Hepatocyte (in vitro differentiated cells): ENCODE data around the gene ULK4. TPM values are rescaled to one million over a fixed set of nuclear protein-coding genes. Genes with fewer than 3 reads are reported as not detected.
"Not testable (repeated sequence)": the region's sequence is repeated elsewhere in the genome, so short reads cannot be mapped to it uniquely, and the experiment has no call there.

ENCODE experiments used
- DNase-seq: peaks from one replicate; pipeline ENCODE4 v3.0.0-alpha.2; 2016; ENCODE audit warnings: low spot score
- H2AFZ ChIP-seq: fragments of 200-600 bp; sonication (generic); 2 replicates; pipeline ENCODE4 v1.6.0; 2016; ENCODE audit warnings: antibody characterized with exemption, mild to moderate bottlenecking
- H3K27ac ChIP-seq: fragments of 200-600 bp; sonication (generic); 2 replicates; pipeline ENCODE4 v1.5.1; 2016; ENCODE audit warnings: mild to moderate bottlenecking
- H3K27me3 ChIP-seq: fragments of 200-600 bp; sonication (generic); 2 replicates; pipeline ENCODE4 v1.6.1; 2016
- H3K36me3 ChIP-seq: fragments of 200-600 bp; sonication (generic); replicated peaks from 2 replicates; pipeline ENCODE4 v1.5.1; 2016; ENCODE audit warnings: low read depth; ENCODE audit not compliant: insufficient read depth
- H3K4me1 ChIP-seq: fragments of 200-600 bp; sonication (generic); 2 replicates; pipeline ENCODE4 v1.5.1; 2016; ENCODE audit warnings: mild to moderate bottlenecking, moderate library complexity; ENCODE audit not compliant: insufficient read depth
- H3K4me2 ChIP-seq: fragments of 200-600 bp; sonication (generic); 2 replicates; pipeline ENCODE4 v1.6.0; 2016
- H3K4me3 ChIP-seq: fragments of 200-600 bp; sonication (generic); 2 replicates; pipeline ENCODE4 v1.5.1; 2016; ENCODE audit warnings: mild to moderate bottlenecking
- H3K79me2 ChIP-seq: fragments of 200-600 bp; sonication (generic); 2 replicates; pipeline ENCODE4 v1.6.0; 2017; ENCODE audit warnings: mild to moderate bottlenecking
- H3K9me2 ChIP-seq: fragments of 200-600 bp; sonication (generic); replicated peaks from 2 replicates; pipeline ENCODE4 v1.6.0; 2017; ENCODE audit warnings: mild to moderate bottlenecking; ENCODE audit not compliant: insufficient read depth
- H3K9me3 ChIP-seq: fragments of 200-600 bp; sonication (generic); 2 replicates; pipeline ENCODE4 v1.5.1; 2016; ENCODE audit warnings: low read depth, mild to moderate bottlenecking
- H4K20me1 ChIP-seq: fragments of 200-600 bp; sonication (generic); 2 replicates; pipeline ENCODE4 v1.6.0; 2016; ENCODE audit warnings: mild to moderate bottlenecking; ENCODE audit not compliant: insufficient read depth, poor library complexity, severe bottlenecking
- CTCF ChIP-seq: fragments of 200-600 bp; sonication (generic); IDR thresholded peaks from 2 replicates; pipeline ENCODE4 v1.5.1; 2016; ENCODE audit warnings: antibody characterized with exemption, mild to moderate bottlenecking; ENCODE audit not compliant: poor library complexity
- EZH2 ChIP-seq: fragments of 200-600 bp; sonication (generic); IDR thresholded peaks from 2 replicates; pipeline ENCODE4 v1.6.1; 2016; ENCODE audit warnings: antibody characterized with exemption, mild to moderate bottlenecking, borderline replicate concordance
- EZH2phosphoT487 ChIP-seq: fragments of 200-600 bp; sonication (generic); IDR thresholded peaks from one replicate; pipeline ENCODE4 v1.6.1; 2018; ENCODE audit warnings: antibody characterized with exemption, mild to moderate bottlenecking, low read depth, moderate library complexity; ENCODE audit not compliant: unreplicated experiment, severe bottlenecking
- WGBS: methylation state at CpG from one replicate; pipeline ENCODE4 v1.1.6; 2016; ENCODE audit warnings: low lambda C conversion rate; ENCODE audit errors: missing lambda C conversion rate; 5-methylcytosine and 5-hydroxymethylcytosine counted together
- polyA plus RNA-seq: library from polyadenylated mRNA; unstranded; fragments of >200 nt; fragmentation: Nextera tagmentation; extraction: Ambion mirVana; gene quantifications from 2 replicates; pipeline ENCODE4 v1.2.1, GENCODE V29; 2016
- total RNA-seq: library from RNA; depleted of rRNA; stranded (reverse); fragments of >200 nt; gene quantifications from 2 replicates; pipeline ENCODE4 v1.2.3, GENCODE V29; 2014

The ULK4 gene
- total and polyA plus RNA-seq, 2 experiments from 2014 or later, result 3.8 to 9.1 TPM

- no peak overlapping the region for H3K4me2 ChIP-seq
- H3K9me2 ChIP-seq, result no peaks in the 10 kb centered on the region
- WGBS, result 74% methylated on average over 1 of the region's 1 CpG
- H3K4me1 ChIP-seq, result no peaks in the 10 kb centered on the region
- no peak for TF ChIP-seq EZH2phosphoT487
- no peak for TF ChIP-seq EZH2
- TF ChIP-seq CTCF, result no peak
- DNase-seq, result no peak
- H4K20me1 ChIP-seq, result no peaks in the 10 kb centered on the region
- no peaks in the 10 kb centered on the region for H3K36me3 ChIP-seq
- H3K27ac ChIP-seq, result no peak overlapping the region
- no peaks in the 10 kb centered on the region for H3K9me3 ChIP-seq
- H3K79me2 ChIP-seq, result no peaks in the 10 kb centered on the region
- H3K27me3 ChIP-seq, result no peaks in the 10 kb centered on the region
- no peak overlapping the region for H3K4me3 ChIP-seq
- H2AFZ ChIP-seq, result no peak overlapping the region
These were observed 260.7 kb downstream of the ULK4 start for GRCh38 chr3:41701191-41701698.

GRCh38 chr3:41700155-41700554 is 261.7 kb downstream of the ULK4 start:
- Histone ChIP-seq H3K36me3 (no peaks in the 10 kb centered on the region), H3K4me2 (no peak overlapping the region), H4K20me1 (no peaks in the 10 kb centered on the region), H2AFZ (no peak overlapping the region), H3K4me1 (no peaks in the 10 kb centered on the region), H3K9me2 (no peaks in the 10 kb centered on the region), H3K4me3 (no peak overlapping the region), H3K9me3 (no peaks in the 10 kb centered on the region), H3K27ac (no peak overlapping the region), H3K27me3 (no peaks in the 10 kb centered on the region), H3K79me2 (no peaks in the 10 kb centered on the region)
- WGBS, result 60% methylated on average over 1 of the region's 1 CpG
- no peak for TF ChIP-seq EZH2phosphoT487
- TF ChIP-seq EZH2, result no peak
- TF ChIP-seq CTCF, result no peak
- no peak for DNase-seq

GRCh38 chr3:41698898-41699297 is 263.0 kb downstream of the ULK4 start:
- no peaks in the 10 kb centered on the region for H3K36me3 ChIP-seq
- H3K9me3 ChIP-seq, result no peaks in the 10 kb centered on the region
- TF ChIP-seq EZH2phosphoT487 (no peak), EZH2 (no peak), CTCF (no peak)
- no peaks in the 10 kb centered on the region for H3K4me1 ChIP-seq
- H4K20me1 ChIP-seq, result no peaks in the 10 kb centered on the region
- no peak for DNase-seq
- 98% methylated on average over 3 of the region's 3 CpGs for whole genome bisulfite sequencing
- no peaks in the 10 kb centered on the region for H3K27me3 ChIP-seq
- no peak overlapping the region for H3K27ac ChIP-seq
- H3K4me3 ChIP-seq, result no peak overlapping the region
- H2AFZ ChIP-seq, result no peak overlapping the region
- no peaks in the 10 kb centered on the region for H3K79me2 ChIP-seq
- no peak overlapping the region for H3K4me2 ChIP-seq
- no peaks in the 10 kb centered on the region for H3K9me2 ChIP-seq

- Histone ChIP-seq H3K9me3 (no peaks in the 10 kb centered on the region), H3K36me3 (no peaks in the 10 kb centered on the region), H3K9me2 (no peaks in the 10 kb centered on the region), H3K4me2 (no peak overlapping the region), H3K4me1 (no peaks in the 10 kb centered on the region), H4K20me1 (no peaks in the 10 kb centered on the region), H3K27me3 (no peaks in the 10 kb centered on the region), H3K4me3 (no peak overlapping the region), H2AFZ (no peak overlapping the region), H3K27ac (no peak overlapping the region), H3K79me2 (no peaks in the 10 kb centered on the region)
- 100% methylated on average over 1 of the region's 1 CpG for WGBS
- no peak for DNase-seq
- TF ChIP-seq EZH2 (no peak), CTCF (no peak), EZH2phosphoT487 (no peak)
These were observed 264.2 kb downstream of the ULK4 start for GRCh38 chr3:41697702-41698101.

- H3K9me3 ChIP-seq, H3K9me2 ChIP-seq, H3K4me2 ChIP-seq, H3K79me2 ChIP-seq, H3K27me3 ChIP-seq, H3K4me1 ChIP-seq, H3K4me3 ChIP-seq, H3K27ac ChIP-seq, H2AFZ ChIP-seq, DNase-seq, H4K20me1 ChIP-seq, H3K36me3 ChIP-seq: not testable (repeated sequence)
- 88% methylated on average over 12 of the region's 12 CpGs for WGBS
These were observed 266.1 kb downstream of the ULK4 start for GRCh38 chr3:41695806-41696205.
